Duodenal mucosa (tissue), 2 donors: ENCODE data around the gene UGT1A4.

ENCODE experiments used
- H3K27ac ChIP-seq: one replicate; pipeline ENCODE4 v1.7.0; 2013; ENCODE audit warnings: low read depth, low read length
- H3K27me3 ChIP-seq, 2 donors: one replicate each; pipeline ENCODE4 v1.7.0; 2013; ENCODE audit warnings: low read length in 2 of 2, control low read depth in 1 of 2; ENCODE audit not compliant: insufficient read depth in 2 of 2, control insufficient read depth in 1 of 2
- H3K36me3 ChIP-seq, 2 donors: one replicate each; pipeline ENCODE4 v1.7.0; 2013; ENCODE audit warnings: low read length in 2 of 2, control low read depth in 1 of 2; ENCODE audit not compliant: insufficient read depth in 2 of 2, control insufficient read depth in 1 of 2
- H3K4me1 ChIP-seq, 2 donors: one replicate each; pipeline ENCODE4 v1.7.0; 2013; ENCODE audit warnings: low read length in 2 of 2, control low read depth in 1 of 2; ENCODE audit not compliant: insufficient read depth in 2 of 2, control insufficient read depth in 1 of 2
- H3K4me3 ChIP-seq, 2 donors: one replicate each; pipeline ENCODE4 v1.7.0; 2013; ENCODE audit warnings: low read length in 2 of 2, low read depth in 1 of 2
- H3K9ac ChIP-seq, 2 donors: one replicate each; pipeline ENCODE4 v1.7.0; 2013; ENCODE audit warnings: low read length in 2 of 2, low read depth in 1 of 2
- H3K9me3 ChIP-seq, 2 donors: one replicate each; pipeline ENCODE4 v1.7.0; 2013; ENCODE audit warnings: low read length in 2 of 2, control low read depth in 1 of 2; ENCODE audit not compliant: control insufficient read depth in 1 of 2

The UGT1A4 gene

DNA sequence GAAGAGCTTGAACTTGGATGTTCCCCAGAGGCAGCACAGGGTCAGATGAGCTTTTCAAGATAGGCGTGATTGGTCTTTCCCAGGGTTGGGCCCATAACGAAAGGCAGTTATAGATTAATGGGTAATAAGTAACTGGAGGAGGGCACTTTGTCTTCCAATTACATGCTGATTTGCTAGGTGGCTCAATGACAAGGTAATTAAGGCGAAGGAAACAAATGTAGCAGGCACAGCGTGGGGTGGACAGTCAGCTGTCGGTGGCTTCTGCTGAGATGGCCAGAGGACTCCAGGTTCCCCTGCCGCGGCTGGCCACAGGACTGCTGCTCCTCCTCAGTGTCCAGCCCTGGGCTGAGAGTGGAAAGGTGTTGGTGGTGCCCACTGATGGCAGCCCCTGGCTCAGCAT, at the start of gene UGT1A4:
UGT1A4 (plus strand) TSS at position 185 of the 400 bp plus-strand sequence; CDS start at position 270, 85 bp downstream.
- H3K9ac ChIP-seq, result no peak within 1 kb of the TSS
- H3K4me3 ChIP-seq, result no peak within 1 kb of the TSS
- peaks cover 0 to 6% of the 10 kb centered on the region in 2 donors for H3K4me1 ChIP-seq
- H3K27ac ChIP-seq, result no peak within 1 kb of the TSS
- H3K36me3 ChIP-seq, result no peaks in the 10 kb centered on the region
- no peaks in the 10 kb centered on the region for H3K27me3 ChIP-seq
- no peaks in the 10 kb centered on the region for H3K9me3 ChIP-seq

DNA sequence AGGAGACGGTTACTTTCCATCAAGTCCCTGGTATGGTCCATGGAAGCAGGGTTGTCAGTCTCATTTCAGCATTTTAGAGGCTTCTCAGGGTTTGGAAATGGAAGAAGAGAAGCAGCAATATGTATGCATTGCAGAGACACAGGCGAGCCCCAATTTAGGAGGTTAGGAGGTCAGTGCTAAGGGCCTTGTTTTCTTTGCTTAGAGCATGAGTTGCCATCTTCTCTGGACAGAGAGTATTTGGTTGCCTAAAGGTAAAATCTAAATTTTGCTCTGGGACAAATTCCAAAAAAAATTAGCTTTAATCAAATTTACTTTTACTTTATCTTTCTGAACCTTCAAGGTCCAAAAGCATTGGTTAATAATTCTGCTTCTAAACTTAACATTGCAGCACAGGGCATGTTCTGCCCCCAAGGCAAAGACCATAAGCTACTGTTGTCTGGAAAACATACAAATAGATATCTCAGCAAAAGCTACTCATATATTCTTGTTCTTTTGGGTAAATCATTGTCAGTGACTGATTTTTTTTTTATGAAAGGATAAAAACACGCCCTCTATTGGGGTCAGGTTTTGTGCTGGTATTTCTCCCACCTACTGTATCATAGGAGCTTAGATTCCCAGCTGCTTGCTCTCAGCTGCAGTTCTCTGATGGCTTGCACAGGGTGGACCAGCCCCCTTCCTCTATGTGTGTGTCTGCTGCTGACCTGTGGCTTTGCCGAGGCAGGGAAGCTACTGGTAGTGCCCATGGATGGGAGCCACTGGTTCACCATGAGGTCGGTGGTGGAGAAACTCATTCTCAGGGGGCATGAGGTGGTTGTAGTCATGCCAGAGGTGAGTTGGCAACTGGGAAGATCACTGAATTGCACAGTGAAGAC, 47.0 kb upstream of the UGT1A4 start, which contains the start of gene UGT1A9:
UGT1A9 (plus strand) TSS at position 609 of the 872 bp plus-strand sequence; CDS start at position 646, 37 bp downstream.
- Histone ChIP-seq H3K4me1 (no peaks in the 10 kb centered on the region), H3K27me3 (no peaks in the 10 kb centered on the region), H3K9me3 (no peaks in the 10 kb centered on the region), H3K36me3 (no peaks in the 10 kb centered on the region), H3K4me3 (no peak within 1 kb of the TSS), H3K9ac (no peak within 1 kb of the TSS), H3K27ac (no peak within 1 kb of the TSS)

DNA sequence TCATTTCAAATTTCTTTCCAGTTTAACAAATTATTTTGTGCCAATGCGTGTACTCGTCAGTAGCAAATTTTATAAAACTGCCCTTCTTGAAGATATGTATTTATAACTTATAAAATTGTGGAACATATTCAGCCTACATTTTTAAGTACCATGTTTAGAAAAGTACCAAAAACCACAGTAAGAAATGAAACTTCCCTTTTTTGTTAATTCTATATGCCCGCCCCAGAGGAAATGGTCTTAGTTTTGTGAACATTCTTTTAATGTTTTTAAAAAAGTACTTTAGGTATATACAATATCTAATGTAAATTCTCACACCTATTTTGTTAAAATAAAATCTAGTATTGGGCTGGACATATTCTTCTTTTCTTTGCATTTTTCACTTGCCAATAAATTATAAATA, 45.6 kb upstream of the UGT1A4 start:
- no peak overlapping the region for H3K9ac ChIP-seq
- no peak overlapping the region for H3K27ac ChIP-seq
- no peak overlapping the region for H3K4me3 ChIP-seq
- H3K27me3 ChIP-seq, result no peaks in the 10 kb centered on the region
- no peaks in the 10 kb centered on the region for H3K4me1 ChIP-seq
- no peaks in the 10 kb centered on the region for H3K9me3 ChIP-seq
- H3K36me3 ChIP-seq, result no peaks in the 10 kb centered on the region

DNA sequence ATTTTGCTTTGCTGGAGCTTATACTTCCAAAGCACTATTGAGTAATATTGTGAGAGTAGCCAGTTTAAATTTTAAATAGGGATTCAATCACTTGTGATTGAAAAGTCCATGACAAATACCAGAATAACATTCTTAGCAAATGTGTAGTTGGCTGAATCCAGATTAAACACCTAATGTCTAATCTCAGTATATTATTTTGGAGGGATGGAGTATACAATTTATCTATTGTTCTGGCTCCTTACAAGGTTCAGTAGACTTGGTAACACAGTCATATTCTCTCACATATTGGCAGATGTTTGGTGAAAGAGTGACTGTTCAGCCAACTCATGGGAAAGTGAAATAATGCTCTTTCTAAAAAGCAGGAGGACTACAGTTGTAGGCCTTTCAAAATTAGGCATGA, 44.6 kb upstream of the UGT1A4 start:
- H3K9me3 ChIP-seq, result no peaks in the 10 kb centered on the region
- H3K27ac ChIP-seq, result no peak overlapping the region
- H3K36me3 ChIP-seq, result no peaks in the 10 kb centered on the region
- no peaks in the 10 kb centered on the region for H3K27me3 ChIP-seq
- no peak overlapping the region for H3K9ac ChIP-seq
- no peak overlapping the region for H3K4me3 ChIP-seq
- H3K4me1 ChIP-seq, result no peaks in the 10 kb centered on the region

DNA sequence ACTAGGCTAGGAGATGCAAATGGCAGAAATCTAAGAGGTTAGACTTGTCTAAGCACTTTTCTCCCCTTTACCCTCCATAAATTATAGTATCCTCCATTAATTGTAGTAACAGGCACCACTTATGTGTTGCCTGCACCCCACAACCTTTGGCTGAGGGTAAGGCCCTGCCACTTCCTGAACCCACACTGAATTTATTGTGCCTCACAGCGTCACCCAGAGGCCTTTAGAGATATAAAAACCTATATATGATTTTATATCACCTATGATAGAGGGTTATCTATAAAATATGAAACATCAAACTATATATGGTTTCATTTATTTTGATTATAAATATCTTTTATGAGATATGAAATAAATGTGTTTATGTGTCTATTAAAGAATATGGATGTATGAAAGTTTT, 44.2 kb upstream of the UGT1A4 start:
- H3K4me3 ChIP-seq, result no peak overlapping the region
- no peak overlapping the region for H3K27ac ChIP-seq

DNA sequence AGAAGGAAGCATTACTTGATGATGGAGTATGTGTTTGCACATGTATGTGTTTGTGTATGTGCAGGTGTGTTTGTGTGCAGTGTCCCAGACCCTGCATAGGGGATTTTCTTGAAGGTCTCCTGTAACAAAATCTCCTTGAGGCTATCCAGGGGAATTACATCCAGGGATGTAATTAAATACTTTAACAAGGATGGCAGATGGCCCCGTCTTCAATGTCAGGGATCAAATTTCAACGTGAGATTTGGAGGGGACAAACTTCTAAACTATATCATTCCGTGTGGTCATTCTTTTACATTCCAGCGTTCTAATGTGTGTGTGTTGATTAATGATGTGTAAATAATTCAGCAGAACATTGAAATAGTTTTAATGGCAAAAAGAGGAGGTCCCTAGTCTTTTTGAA, 43.5 kb upstream of the UGT1A4 start:
- no peak overlapping the region for H3K4me3 ChIP-seq
- H3K4me1 ChIP-seq, result no peaks in the 10 kb centered on the region
- H3K9me3 ChIP-seq, result no peaks in the 10 kb centered on the region
- no peaks in the 10 kb centered on the region for H3K27me3 ChIP-seq
- H3K27ac ChIP-seq, result no peak overlapping the region
- H3K9ac ChIP-seq, result no peak overlapping the region
- no peaks in the 10 kb centered on the region for H3K36me3 ChIP-seq

More for the DNA sequence above, 44.2 kb upstream of the UGT1A4 start:
- no peaks in the 10 kb centered on the region for H3K36me3 ChIP-seq
- no peaks in the 10 kb centered on the region for H3K27me3 ChIP-seq
- no peak overlapping the region for H3K9ac ChIP-seq
- H3K9me3 ChIP-seq, result no peaks in the 10 kb centered on the region
- no peaks in the 10 kb centered on the region for H3K4me1 ChIP-seq

DNA sequence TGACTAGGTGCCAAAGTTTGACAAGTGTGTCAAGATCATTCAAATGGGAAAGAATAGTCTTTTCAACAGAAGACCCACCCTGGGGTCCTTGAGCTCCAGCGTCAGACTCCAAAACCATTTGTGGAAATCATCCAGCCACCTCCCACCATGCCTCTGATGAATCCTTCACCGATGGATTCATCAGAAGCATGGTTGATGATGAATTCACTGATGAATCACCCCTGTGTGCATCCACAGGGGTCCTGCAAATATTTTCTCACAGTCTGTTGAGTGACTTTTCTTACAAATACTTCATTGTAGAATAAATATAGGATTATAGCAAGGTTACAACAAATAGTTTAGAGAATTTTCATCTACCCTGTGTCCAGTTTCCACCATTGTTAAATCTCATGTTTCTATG, 42.5 kb upstream of the UGT1A4 start:
- Histone ChIP-seq H3K9ac (no peak overlapping the region), H3K4me3 (no peak overlapping the region), H3K27me3 (no peaks in the 10 kb centered on the region), H3K27ac (no peak overlapping the region), H3K36me3 (no peaks in the 10 kb centered on the region), H3K4me1 (no peaks in the 10 kb centered on the region), H3K9me3 (no peaks in the 10 kb centered on the region)

DNA sequence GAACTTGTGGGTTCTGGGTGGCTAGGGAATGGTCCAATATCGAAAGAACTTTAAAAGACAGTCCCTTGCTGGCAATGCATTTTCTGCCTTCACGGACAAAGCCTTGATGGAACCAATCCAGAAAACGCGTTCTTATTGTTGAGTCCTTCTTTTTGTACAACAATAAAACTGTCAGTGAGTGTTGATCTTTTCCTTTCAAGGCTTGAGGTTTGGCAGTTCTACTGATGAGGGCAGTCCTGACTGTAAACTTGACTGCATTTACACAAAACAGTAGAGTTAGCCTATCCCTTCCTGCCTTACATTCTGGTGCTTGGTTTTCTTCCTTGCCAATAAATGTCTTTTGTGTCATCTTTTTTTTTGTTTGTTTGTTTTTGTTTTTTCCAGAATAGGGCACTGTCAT, 39.3 kb upstream of the UGT1A4 start:
- H3K4me3 ChIP-seq, result no peak overlapping the region
- no peak overlapping the region for H3K27ac ChIP-seq
- no peaks in the 10 kb centered on the region for H3K36me3 ChIP-seq
- H3K9ac ChIP-seq, result no peak overlapping the region
- H3K9me3 ChIP-seq, result no peaks in the 10 kb centered on the region
- no peaks in the 10 kb centered on the region for H3K27me3 ChIP-seq
- H3K4me1 ChIP-seq, result no peaks in the 10 kb centered on the region

DNA sequence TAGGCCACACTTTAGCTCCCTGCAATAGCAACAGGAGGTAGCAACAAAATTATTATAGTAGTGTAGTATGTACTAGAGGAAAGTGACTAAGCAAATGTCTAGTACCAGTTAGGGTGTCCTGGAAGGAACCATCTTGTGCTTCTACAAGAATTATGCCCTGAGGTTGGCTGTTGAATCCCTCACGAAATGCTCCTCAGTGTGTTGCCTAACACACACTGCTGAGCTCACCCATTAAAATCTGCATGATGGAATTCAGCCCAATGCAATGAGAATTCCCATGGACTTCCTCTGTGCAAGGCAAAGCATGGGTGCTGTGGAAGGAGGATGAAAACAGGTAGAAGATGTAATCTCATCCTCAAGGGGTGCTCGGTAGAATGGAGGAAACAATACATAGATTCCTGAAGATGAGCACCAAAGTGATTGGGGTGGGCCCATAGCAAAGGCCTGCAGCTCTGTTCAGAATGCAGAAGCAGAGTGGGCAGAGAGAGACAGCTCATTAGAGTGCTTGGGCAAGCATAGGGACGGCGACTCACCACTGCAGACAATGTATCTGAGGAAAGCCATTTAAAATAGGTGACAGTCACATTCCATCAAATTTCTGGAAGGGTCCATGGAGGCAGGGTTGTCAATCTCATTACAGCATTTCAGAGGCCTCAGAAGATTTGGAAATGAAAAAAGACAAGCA, 38.0 kb upstream of the UGT1A4 start:
- Histone ChIP-seq H3K4me3 (no peak overlapping the region), H3K4me1 (no peaks in the 10 kb centered on the region), H3K27ac (no peak overlapping the region), H3K27me3 (no peaks in the 10 kb centered on the region), H3K36me3 (no peaks in the 10 kb centered on the region), H3K9me3 (no peaks in the 10 kb centered on the region), H3K9ac (no peak overlapping the region)

DNA sequence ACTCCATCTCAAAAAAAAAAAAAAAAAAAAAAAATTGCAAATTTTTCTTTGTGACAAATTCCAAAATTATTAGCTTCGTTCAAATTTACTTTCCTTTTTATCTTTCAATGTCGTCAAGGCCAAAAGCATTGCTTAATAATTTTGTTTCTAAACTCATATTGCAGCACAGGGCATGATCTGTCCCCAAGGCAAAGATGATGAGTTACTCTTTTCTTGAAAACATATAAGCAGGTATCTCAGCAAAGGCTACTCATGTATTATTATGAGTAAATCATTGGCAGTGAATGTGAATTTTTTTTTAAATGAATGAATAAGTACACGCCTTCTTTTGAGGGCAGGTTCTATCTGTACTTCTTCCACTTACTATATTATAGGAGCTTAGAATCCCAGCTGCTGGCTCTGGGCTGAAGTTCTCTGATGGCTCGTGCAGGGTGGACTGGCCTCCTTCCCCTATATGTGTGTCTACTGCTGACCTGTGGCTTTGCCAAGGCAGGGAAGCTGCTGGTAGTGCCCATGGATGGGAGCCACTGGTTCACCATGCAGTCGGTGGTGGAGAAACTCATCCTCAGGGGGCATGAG, 36.9 kb upstream of the UGT1A4 start, which contains the start of gene UGT1A7:
UGT1A7 (plus strand) TSS at position 381 of the 579 bp plus-strand sequence; CDS start at position 418, 37 bp downstream.
- Histone ChIP-seq H3K4me1 (no peaks in the 10 kb centered on the region), H3K27me3 (no peaks in the 10 kb centered on the region), H3K27ac (no peak within 1 kb of the TSS), H3K36me3 (no peaks in the 10 kb centered on the region), H3K9me3 (no peaks in the 10 kb centered on the region), H3K4me3 (no peak within 1 kb of the TSS), H3K9ac (no peak within 1 kb of the TSS)
